Brain pericyte (primary cell): ENCODE data around the gene MME.
"Not testable (repeated sequence)": the region's sequence is repeated elsewhere in the genome, so short reads cannot be mapped to it uniquely, and the experiment has no call there.

Source experiments
- DNase-seq: peaks from one replicate; pipeline ENCODE4 v3.0.0-alpha.2; 2012; ENCODE audit warnings: low read depth, low spot score

MME gene

GRCh38 chr3:155083313-155083905, 3.3 kb downstream of the MME start:
- no peak for DNase-seq

- no peak for DNase-seq
Measured at GRCh38 chr3:155084567-155084966, 4.4 kb downstream of the MME start.

GRCh38 chr3:155086051-155086450, 5.9 kb downstream of the MME start:
- no peak for DNase-seq

GRCh38 chr3:155088706-155089345, 8.7 kb downstream of the MME start:
- DNase-seq: no peak

GRCh38 chr3:155089495-155089894, 9.4 kb downstream of the MME start:
- DNase-seq: no peak

GRCh38 chr3:155093261-155093660, 13.1 kb downstream of the MME start:
- DNase-seq: no peak

- no peak for DNase-seq
Measured at GRCh38 chr3:155096303-155097008, 16.3 kb downstream of the MME start.

GRCh38 chr3:155097009-155097349, 16.9 kb downstream of the MME start:
- DNase-seq: no peak

GRCh38 chr3:155101398-155101797, 21.3 kb downstream of the MME start:
- peak; percentile 36 for DNase-seq

- DNase-seq: no peak
Measured at GRCh38 chr3:155102329-155102728, 22.2 kb downstream of the MME start.

GRCh38 chr3:155103686-155104085, 23.6 kb downstream of the MME start:
- no peak for DNase-seq

GRCh38 chr3:155106119-155106518, 26.0 kb downstream of the MME start:
- no peak for DNase-seq

GRCh38 chr3:155110022-155110421, 29.9 kb downstream of the MME start:
- DNase-seq: no peak

- DNase-seq: no peak
Measured at GRCh38 chr3:155110996-155111901, 31.1 kb downstream of the MME start.

GRCh38 chr3:155111971-155112370, 31.9 kb downstream of the MME start:
- DNase-seq: no peak

GRCh38 chr3:155112661-155113389, 32.7 kb downstream of the MME start:
- DNase-seq: no peak

- not testable (repeated sequence) for DNase-seq
Measured at GRCh38 chr3:155124745-155125144, 44.6 kb downstream of the MME start.

GRCh38 chr3:155129396-155129795, 49.3 kb downstream of the MME start:
- no peak for DNase-seq

GRCh38 chr3:155130001-155130400, 49.9 kb downstream of the MME start:
- DNase-seq: no peak

GRCh38 chr3:155131104-155131503, 51.0 kb downstream of the MME start:
- DNase-seq: no peak

- DNase-seq: not testable (repeated sequence)
Measured at GRCh38 chr3:155134311-155134710, 54.2 kb downstream of the MME start.
